PC-9 (cell line): ENCODE results near the gene ATXN1. TPM values are rescaled to one million over a fixed set of nuclear protein-coding genes. Genes with fewer than 3 reads are reported as not detected.

Experiments used
- BruUV-seq: library from RNA; stranded (reverse); fragments of 400-500 nt; replicated peaks from 2 replicates; lab custom pipeline; 2021; lab: Mats Ljungman, UMichigan
- CTCF ChIA-PET: fragments of 300-600 bp; sonication (Branson Sonifier 250); formaldehyde crosslinking; loops from one replicate; lab custom pipeline; 2022; ENCODE audit warnings: antibody characterized with exemption; lab: Charles Lee
- POLR2A ChIA-PET: fragments of 300-600 bp; sonication (Branson Sonifier 250); formaldehyde crosslinking; loops from one replicate; lab custom pipeline; 2022; ENCODE audit warnings: antibody characterized with exemption; ENCODE audit not compliant: unreplicated experiment; lab: Charles Lee
- DNase-seq, 2 experiments: peaks; one replicate each; pipeline versions ENCODE4 v3.0.0 to v3.0.0-alpha.2; 2015 to 2022; ENCODE audit warnings: mixed read lengths in 1 of 2
- H2AFZ ChIP-seq: fragments of 200-600 bp; sonication (generic); 2 replicates; pipeline ENCODE4 v1.8.1; 2017; ENCODE audit warnings: antibody characterized with exemption
- H3F3A ChIP-seq: fragments of 200-600 bp; sonication (generic); 2 replicates; pipeline ENCODE4 v1.8.1; 2017; ENCODE audit warnings: antibody characterized with exemption, mild to moderate bottlenecking, low read depth; ENCODE audit not compliant: insufficient read depth
- H3K27ac ChIP-seq: fragments of 200-600 bp; sonication (generic); 2 replicates; pipeline ENCODE4 v1.6.1; 2016; ENCODE audit warnings: mixed run types
- H3K27me3 ChIP-seq: fragments of 200-600 bp; sonication (generic); 2 replicates; pipeline ENCODE4 v1.6.1; 2016; ENCODE audit warnings: low read depth, mixed run types; ENCODE audit not compliant: insufficient read depth
- H3K36me3 ChIP-seq: fragments of 200-600 bp; sonication (generic); 2 replicates; pipeline ENCODE4 v1.6.1; 2016; ENCODE audit warnings: low read depth, mixed run types
- H3K4me1 ChIP-seq: fragments of 200-600 bp; sonication (generic); replicated peaks from 2 replicates; pipeline ENCODE4 v1.6.1; 2016; ENCODE audit warnings: mixed run types; ENCODE audit not compliant: insufficient read depth
- H3K4me2 ChIP-seq: fragments of 200-600 bp; sonication (generic); 2 replicates; pipeline ENCODE4 v1.6.1; 2017; ENCODE audit warnings: mixed run types
- H3K4me3 ChIP-seq: fragments of 200-600 bp; sonication (generic); 2 replicates; pipeline ENCODE4 v1.6.1; 2016; ENCODE audit warnings: mixed run types
- H3K79me2 ChIP-seq: fragments of 200-600 bp; sonication (generic); 2 replicates; pipeline ENCODE4 v1.6.1; 2017; ENCODE audit warnings: low read depth, mixed run types
- H3K9me2 ChIP-seq: fragments of 200-600 bp; sonication (generic); 2 replicates; pipeline ENCODE4 v1.8.1; 2017; ENCODE audit warnings: mild to moderate bottlenecking; ENCODE audit not compliant: insufficient read depth
- H3K9me3 ChIP-seq: fragments of 200-600 bp; sonication (generic); 2 replicates; pipeline ENCODE4 v1.8.1; 2016; ENCODE audit warnings: low read depth; ENCODE audit not compliant: insufficient read depth
- H4K20me1 ChIP-seq: fragments of 200-600 bp; sonication (generic); 2 replicates; pipeline ENCODE4 v1.8.1; 2017; ENCODE audit not compliant: insufficient read depth
- EZH2 ChIP-seq: fragments of 200-600 bp; sonication (generic); IDR thresholded peaks from 2 replicates; pipeline ENCODE4 v1.8.0; 2017; ENCODE audit warnings: antibody characterized with exemption, low read depth
- intact Hi-C: fragments of 100-400 bp; cut with micrococcal nuclease; formaldehyde crosslinking; loops from one replicate; pipeline ENCODE4 v1.10.0; 2022; ENCODE audit not compliant: unreplicated experiment
- total RNA-seq: library from RNA; stranded (reverse); gene quantifications from 2 replicates; pipeline ENCODE4 v1.2.3, GENCODE V29; 2021
- TF ChIP-seq, protein P1 (sequence below): fragments of 200-600 bp; sonication (generic); conservative IDR thresholded peaks from 2 replicates; pipeline ENCODE4 v1.6.1; 2017; ENCODE audit warnings: mixed run types, antibody characterized with exemption, mild to moderate bottlenecking, moderate library complexity

ATXN1 gene
- total RNA-seq, 1 experiment from 2014 or later: 42.7 TPM

DNA sequence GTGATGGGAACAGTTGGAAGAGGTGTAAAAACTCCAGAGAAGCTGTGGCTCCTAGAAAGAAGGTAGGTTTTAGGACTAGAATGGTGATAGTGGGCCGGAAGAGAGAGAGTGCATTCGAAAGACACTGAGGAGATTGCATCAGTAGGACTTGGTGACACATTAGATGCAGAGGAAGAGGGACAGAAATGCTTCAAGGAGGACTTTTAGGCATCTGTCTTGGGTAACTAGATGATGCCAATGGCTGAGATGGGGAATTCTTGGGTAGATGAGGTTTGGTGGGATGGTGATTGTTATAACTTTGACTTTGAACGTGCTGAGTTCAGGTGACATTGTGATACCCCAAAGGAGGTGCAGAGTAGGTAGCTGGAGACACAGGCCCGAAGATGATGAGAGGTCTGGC, 326.4 kb downstream of the ATXN1 start:
- ChIA-PET POLR2A (no interaction called here), CTCF (no interaction called here)
- no peak overlapping the region for H3K27ac ChIP-seq
- H3K9me3 ChIP-seq: no peaks in the 10 kb centered on the region
- H3F3A ChIP-seq: no peaks in the 10 kb centered on the region
- no peak overlapping the region for H2AFZ ChIP-seq
- no peak overlapping the region for H3K4me2 ChIP-seq
- H4K20me1 ChIP-seq: no peaks in the 10 kb centered on the region
- DNase-seq: no peak
- no peaks in the 10 kb centered on the region for H3K79me2 ChIP-seq
- no peaks in the 10 kb centered on the region for H3K27me3 ChIP-seq
- no TSS peak for BruUV-seq
- no peaks in the 10 kb centered on the region for H3K9me2 ChIP-seq
- peaks cover 6% of the 10 kb centered on the region for H3K4me1 ChIP-seq
- H3K4me3 ChIP-seq: no peak overlapping the region
- TF ChIP-seq, protein P1, sequence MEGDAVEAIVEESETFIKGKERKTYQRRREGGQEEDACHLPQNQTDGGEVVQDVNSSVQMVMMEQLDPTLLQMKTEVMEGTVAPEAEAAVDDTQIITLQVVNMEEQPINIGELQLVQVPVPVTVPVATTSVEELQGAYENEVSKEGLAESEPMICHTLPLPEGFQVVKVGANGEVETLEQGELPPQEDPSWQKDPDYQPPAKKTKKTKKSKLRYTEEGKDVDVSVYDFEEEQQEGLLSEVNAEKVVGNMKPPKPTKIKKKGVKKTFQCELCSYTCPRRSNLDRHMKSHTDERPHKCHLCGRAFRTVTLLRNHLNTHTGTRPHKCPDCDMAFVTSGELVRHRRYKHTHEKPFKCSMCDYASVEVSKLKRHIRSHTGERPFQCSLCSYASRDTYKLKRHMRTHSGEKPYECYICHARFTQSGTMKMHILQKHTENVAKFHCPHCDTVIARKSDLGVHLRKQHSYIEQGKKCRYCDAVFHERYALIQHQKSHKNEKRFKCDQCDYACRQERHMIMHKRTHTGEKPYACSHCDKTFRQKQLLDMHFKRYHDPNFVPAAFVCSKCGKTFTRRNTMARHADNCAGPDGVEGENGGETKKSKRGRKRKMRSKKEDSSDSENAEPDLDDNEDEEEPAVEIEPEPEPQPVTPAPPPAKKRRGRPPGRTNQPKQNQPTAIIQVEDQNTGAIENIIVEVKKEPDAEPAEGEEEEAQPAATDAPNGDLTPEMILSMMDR: no peak
- TF ChIP-seq EZH2: no peak
- intact Hi-C loops: no loop called here
- H3K36me3 ChIP-seq: no peaks in the 10 kb centered on the region

DNA sequence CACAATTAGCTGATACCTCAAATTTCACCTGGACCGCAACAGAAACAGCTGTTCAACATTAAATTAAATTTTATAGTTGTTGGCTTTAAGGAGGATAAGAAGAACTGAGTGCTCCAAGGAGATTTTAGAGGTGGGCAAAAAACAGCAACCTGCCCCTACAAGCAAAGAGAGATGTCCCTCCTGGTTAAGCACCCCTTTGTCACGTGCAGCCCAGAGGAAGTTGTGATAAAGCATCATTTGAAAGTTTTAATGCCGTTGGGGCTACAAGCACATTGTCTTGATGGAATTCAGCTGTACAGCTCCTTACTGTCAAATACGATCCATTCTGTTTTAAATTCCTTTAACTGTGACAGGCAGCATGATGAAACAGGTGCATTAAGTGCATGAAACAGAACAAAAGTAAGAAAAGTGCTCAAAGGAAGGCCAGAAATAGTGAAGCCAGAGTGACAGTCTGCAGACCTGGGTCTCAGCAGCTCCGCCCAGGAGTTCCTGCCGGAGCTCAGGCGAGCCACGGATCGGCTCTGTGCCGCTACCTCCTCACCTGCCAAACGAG, 327.8 kb downstream of the ATXN1 start:
- H3K4me1 ChIP-seq: no peaks in the 10 kb centered on the region
- POLR2A ChIA-PET: no interaction called here
- no peak overlapping the region for H3K4me3 ChIP-seq
- no peak for DNase-seq
- H3F3A ChIP-seq: no peaks in the 10 kb centered on the region
- CTCF ChIA-PET: no interaction called here
- no peaks in the 10 kb centered on the region for H4K20me1 ChIP-seq
- intact Hi-C loops: no loop called here
- H3K27ac ChIP-seq: no peak overlapping the region
- H3K79me2 ChIP-seq: no peaks in the 10 kb centered on the region
- no peaks in the 10 kb centered on the region for H3K9me3 ChIP-seq
- no peaks in the 10 kb centered on the region for H3K36me3 ChIP-seq
- H3K27me3 ChIP-seq: no peaks in the 10 kb centered on the region
- no TSS peak for BruUV-seq
- H2AFZ ChIP-seq: no peak overlapping the region
- H3K4me2 ChIP-seq: no peak overlapping the region
- TF ChIP-seq, protein P1: no peak
- no peak for TF ChIP-seq EZH2
- no peaks in the 10 kb centered on the region for H3K9me2 ChIP-seq

DNA sequence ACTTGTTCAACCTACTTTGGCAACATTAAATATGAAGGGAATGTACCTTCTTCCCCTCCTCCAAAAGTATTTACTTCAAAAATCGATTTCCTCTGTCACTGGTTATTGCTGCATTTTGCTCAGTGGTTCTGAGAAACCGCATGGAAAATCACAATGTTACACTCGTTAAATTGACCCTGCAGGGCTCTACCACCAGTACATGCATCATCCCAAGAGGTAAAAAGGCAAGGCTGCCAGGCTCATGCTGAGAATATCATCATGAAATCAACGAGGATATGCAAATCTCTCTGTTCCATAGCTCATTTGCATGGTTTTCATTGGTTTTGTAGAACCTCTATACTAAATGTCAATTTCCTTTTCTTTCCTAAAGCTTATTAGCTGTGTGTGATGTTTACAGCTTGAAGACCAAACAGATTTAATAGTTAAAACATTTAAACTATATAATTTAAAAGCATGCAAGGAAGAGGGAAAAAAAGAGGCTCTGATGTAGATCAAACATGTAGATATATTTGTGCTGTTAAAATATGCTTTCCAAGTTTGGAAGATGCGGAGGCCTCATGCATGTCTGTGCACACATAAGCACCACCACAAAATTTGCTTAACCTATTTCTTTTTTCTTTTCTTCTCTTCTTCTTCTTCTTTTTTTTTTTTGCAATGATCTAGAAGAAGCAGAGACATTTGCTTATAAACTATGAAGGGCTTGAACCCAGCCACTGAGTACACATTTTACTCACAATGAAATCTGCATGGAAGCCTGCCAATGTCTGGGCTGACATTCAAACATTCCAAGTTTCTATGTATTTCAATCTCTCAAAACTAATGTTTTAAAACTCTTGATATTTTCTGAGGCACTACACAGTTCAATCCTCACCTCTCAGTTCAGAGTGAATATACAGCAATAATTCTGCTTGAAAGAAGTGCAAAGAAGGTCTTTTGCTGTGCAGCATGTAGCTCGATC, 328.9 kb downstream of the ATXN1 start:
- CTCF ChIA-PET: no interaction called here
- Histone ChIP-seq H3K4me2 (no peak overlapping the region), H3K9me2 (no peaks in the 10 kb centered on the region), H3K4me1 (no peaks in the 10 kb centered on the region), H2AFZ (no peak overlapping the region), H3F3A (no peaks in the 10 kb centered on the region), H3K27me3 (no peaks in the 10 kb centered on the region), H3K79me2 (no peaks in the 10 kb centered on the region), H4K20me1 (no peaks in the 10 kb centered on the region), H3K9me3 (no peaks in the 10 kb centered on the region), H3K27ac (no peak overlapping the region), H3K4me3 (no peak overlapping the region), H3K36me3 (no peaks in the 10 kb centered on the region)
- BruUV-seq: no TSS peak
- TF ChIP-seq, protein P1: no peak
- no peak for TF ChIP-seq EZH2
- DNase-seq: no peak
- intact Hi-C loops: no loop called here
- POLR2A ChIA-PET: interaction anchor here (0.7 kb wide), 1 partner anchor 113 kb away, joined by 4 read pairs; no protein-coding TSS in a partner anchor
